ENCODE data around the gene AARS2.

The AARS2 gene

DNA sequence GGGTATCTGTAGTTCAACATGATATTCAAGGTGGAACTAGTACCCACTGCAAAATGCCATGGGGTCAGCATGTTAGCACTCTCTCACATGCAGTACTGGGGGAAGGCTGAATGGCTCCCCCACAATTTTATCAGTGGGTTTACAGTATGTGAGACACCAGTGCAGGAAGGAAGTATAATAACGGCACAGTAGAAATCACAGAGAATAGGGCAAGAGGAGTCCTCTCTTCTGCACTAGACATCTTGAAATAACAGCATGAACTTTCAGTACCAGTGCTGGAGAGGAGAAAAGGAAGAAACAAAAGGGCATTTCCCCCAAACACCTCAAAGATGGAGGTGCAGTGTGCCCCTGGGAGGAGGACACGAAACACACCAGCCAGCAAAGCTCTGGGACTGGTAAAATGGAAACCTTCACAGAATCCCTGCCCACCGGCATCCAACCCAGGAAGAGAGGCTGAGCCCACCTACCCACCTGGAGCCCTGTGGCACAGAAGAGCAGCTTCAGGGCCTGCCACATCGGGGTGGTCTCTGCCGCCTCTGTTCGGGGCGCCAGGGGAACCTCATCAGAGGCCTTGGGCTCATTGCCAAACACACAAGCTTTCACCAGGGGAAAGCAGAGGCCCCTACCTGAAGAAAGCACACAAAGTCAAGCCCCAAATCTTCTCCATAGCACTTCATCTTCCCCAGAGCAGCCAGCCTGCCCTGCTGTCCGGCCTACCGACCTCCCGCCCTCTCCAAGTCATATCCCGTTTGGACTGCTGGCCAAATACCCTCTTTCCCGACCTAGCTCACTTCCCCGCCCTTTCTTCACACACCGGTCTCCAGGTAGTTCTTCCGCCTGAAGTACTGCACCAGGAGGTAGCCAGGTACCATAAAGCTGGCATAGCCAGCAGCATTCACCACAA lies 57.0 kb downstream of the AARS2 start:
- no peak for DNase-seq (ENCODE audit: low spot score)
- TF ChIP-seq, protein P1, sequence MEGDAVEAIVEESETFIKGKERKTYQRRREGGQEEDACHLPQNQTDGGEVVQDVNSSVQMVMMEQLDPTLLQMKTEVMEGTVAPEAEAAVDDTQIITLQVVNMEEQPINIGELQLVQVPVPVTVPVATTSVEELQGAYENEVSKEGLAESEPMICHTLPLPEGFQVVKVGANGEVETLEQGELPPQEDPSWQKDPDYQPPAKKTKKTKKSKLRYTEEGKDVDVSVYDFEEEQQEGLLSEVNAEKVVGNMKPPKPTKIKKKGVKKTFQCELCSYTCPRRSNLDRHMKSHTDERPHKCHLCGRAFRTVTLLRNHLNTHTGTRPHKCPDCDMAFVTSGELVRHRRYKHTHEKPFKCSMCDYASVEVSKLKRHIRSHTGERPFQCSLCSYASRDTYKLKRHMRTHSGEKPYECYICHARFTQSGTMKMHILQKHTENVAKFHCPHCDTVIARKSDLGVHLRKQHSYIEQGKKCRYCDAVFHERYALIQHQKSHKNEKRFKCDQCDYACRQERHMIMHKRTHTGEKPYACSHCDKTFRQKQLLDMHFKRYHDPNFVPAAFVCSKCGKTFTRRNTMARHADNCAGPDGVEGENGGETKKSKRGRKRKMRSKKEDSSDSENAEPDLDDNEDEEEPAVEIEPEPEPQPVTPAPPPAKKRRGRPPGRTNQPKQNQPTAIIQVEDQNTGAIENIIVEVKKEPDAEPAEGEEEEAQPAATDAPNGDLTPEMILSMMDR (IDR thresholded peaks at IDR 0.05; ENCODE audit: borderline replicate concordance, control extremely low read depth, extremely low read depth, insufficient read depth, missing control alignments) = no peak
- in situ Hi-C loops (cut with MboI; ENCODE audit: low sequenced_read_pairs, unreplicated experiment) = no loop called here

DNA sequence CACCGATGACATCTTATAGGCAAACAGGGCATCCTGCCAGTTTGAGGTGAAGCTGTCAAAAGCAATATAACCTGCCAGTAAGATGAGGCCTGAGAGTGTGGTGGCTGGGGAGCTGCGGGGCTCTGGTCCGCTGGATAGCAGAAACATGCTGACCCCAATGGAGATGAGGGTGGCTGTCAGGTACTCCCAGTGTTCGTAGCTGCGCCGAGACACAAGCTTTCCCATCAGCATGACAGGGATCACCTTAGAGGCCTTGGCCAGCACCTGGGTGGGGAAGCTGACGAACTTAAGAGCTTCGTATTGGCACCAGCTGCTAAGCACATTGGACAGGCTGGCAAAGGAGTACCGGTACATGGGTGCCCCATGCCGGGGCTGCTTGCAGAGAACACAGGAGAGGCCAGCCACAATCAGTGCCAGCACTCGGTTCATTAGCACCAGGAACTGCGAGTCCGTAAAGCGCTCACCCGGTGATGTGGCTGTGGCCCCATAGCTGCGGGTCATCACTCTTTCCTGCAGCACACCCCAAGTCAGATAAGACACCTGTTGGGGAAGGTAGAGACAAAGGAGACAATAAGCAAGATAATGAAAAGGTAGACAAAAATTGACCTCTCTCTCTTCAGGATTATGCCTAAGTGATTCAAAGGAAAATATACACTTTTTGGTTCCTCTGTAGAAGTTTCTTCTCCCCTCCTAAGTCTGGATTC lies 57.9 kb downstream of the AARS2 start:
- in situ Hi-C loops (cut with MboI; ENCODE audit: low sequenced_read_pairs, unreplicated experiment) = no loop called here
- DNase-seq (ENCODE audit: low spot score) = no peak
- TF ChIP-seq, protein P1 (IDR thresholded peaks at IDR 0.05; ENCODE audit: borderline replicate concordance, control extremely low read depth, extremely low read depth, insufficient read depth, missing control alignments) = no peak

DNA sequence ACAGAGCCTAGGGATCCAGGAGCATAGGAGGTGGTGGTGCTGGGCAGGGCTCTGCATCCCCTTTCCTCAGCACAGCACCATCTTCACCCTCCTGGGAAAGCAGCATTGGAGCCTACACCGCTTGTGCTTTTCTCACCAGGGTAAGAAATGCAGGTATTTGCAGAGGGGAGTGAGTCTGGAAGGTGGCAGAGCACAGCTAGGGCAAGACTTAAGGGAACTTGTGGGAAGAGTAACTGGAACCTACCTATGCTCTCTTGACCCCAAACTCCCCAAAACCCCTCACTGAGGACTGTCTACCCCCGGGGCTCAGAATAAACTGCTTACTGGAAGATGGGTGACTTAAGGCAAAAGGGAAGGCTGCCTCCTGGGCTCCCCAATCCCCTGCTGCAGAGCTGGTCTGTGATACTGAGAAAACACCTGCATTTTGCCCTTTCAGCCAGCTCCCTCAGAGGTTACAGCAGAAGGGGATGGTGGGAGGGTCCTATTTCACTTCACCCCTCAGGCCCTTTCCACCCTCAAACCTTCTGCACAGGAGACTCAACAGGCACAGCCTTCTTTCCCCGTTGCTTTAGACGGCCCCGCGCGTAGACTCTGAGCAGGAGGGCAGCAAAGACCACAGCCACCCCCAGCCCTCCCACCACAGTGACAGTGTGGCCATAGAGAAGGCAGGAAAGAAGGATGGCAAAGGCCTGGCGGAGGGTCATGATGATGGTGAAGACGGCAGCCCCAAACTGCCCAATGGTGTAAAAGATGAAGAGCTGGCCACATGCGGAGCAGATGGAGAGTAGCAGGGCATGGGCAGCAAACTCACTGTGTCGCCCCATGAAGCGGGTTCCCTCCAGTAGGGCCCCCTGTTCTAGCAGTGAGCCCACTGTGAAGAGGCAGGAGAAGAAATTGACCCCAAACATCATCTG lies 58.7 kb downstream of the AARS2 start:
- no peak for DNase-seq (ENCODE audit: low spot score)
- in situ Hi-C loops (cut with MboI; ENCODE audit: low sequenced_read_pairs, unreplicated experiment) = no loop called here
- TF ChIP-seq, protein P1 (IDR thresholded peaks at IDR 0.05; ENCODE audit: borderline replicate concordance, control extremely low read depth, extremely low read depth, insufficient read depth, missing control alignments) = no peak

DNA sequence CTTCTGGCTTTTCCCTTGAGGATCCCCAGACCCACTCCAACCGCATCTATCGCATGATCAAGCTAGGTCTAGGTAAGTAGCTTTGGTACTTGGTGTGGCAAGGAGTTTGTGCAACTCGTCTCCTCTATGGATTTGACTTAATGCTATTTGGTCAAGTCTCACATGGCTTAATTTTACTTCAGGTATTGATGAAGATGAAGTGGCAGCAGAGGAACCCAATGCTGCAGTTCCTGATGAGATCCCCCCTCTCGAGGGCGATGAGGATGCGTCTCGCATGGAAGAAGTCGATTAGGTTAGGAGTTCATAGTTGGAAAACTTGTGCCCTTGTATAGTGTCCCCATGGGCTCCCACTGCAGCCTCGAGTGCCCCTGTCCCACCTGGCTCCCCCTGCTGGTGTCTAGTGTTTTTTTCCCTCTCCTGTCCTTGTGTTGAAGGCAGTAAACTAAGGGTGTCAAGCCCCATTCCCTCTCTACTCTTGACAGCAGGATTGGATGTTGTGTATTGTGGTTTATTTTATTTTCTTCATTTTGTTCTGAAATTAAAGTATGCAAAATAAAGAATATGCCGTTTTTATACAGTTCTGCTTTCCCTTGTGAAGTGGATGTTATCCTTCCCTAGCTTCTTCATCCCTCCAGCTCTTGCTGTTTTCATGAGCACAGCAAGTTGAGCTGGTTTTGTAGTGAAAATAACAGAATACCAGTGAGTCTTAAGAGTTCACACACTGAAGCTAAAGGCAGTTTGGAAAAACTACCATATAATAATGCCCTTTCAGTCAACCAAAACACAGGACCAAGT lies 59.6 kb downstream of the AARS2 start:
- in situ Hi-C loops (cut with MboI; ENCODE audit: low sequenced_read_pairs, unreplicated experiment) = no loop called here
- no peak for DNase-seq (ENCODE audit: low spot score)
- TF ChIP-seq, protein P1 (IDR thresholded peaks at IDR 0.05; ENCODE audit: borderline replicate concordance, control extremely low read depth, extremely low read depth, insufficient read depth, missing control alignments) = peak; percentile 49

DNA sequence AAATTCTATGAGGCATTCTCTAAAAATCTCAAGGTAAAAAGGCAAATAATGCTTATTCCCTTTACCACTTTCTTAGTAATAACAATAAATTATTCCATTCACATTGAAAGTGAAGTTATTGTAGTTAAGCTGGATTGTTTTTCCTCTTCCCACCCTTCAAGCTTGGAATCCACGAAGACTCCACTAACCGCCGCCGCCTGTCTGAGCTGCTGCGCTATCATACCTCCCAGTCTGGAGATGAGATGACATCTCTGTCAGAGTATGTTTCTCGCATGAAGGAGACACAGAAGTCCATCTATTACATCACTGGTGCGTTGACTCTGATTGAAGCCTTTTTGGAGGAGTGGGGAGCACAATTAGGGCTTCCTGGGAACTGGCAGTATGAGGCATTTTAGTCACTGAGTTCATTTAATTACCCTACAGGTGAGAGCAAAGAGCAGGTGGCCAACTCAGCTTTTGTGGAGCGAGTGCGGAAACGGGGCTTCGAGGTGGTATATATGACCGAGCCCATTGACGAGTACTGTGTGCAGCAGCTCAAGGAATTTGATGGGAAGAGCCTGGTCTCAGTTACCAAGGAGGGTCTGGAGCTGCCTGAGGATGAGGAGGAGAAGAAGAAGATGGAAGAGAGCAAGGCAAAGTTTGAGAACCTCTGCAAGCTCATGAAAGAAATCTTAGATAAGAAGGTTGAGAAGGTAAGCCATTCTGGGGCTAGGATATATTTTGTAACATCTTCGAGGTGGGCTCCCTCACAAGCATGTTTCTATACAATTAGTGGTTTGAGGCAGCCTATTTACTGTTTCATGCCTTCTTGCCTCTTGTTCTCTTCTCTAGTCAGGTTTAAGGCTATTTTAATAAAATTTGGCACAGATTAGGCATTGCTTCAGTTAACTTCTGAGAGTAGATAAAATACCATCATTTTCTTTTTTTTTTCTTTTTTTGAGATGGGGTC lies 61.3 kb downstream of the AARS2 start:
- in situ Hi-C loops (cut with MboI; ENCODE audit: low sequenced_read_pairs, unreplicated experiment) = no loop called here
- TF ChIP-seq, protein P1 (IDR thresholded peaks at IDR 0.05; ENCODE audit: borderline replicate concordance, control extremely low read depth, extremely low read depth, insufficient read depth, missing control alignments) = no peak
- DNase-seq (ENCODE audit: low spot score) = no peak
